C4-2B (cell line): ENCODE results near the gene DENND5B.

Source experiments
- H3K27ac ChIP-seq: fragments of 450-650 bp; 2 replicates; pipeline ENCODE4 v1.5.1; 2017
- ZFX ChIP-seq: fragments of 450-650 bp; IDR thresholded peaks from 2 replicates; pipeline ENCODE4 v1.6.1; 2017
- TF ChIP-seq, protein P1 (sequence below): fragments of 450-650 bp; conservative IDR thresholded peaks from 2 replicates; pipeline ENCODE4 v1.5.1; 2017; ENCODE audit warnings: mild to moderate bottlenecking

DENND5B gene

GRCh38 chr12:31362115-31362758 is 228.7 kb downstream of the DENND5B start:
- no peak overlapping the region for H3K27ac ChIP-seq
- TF ChIP-seq, protein P1, sequence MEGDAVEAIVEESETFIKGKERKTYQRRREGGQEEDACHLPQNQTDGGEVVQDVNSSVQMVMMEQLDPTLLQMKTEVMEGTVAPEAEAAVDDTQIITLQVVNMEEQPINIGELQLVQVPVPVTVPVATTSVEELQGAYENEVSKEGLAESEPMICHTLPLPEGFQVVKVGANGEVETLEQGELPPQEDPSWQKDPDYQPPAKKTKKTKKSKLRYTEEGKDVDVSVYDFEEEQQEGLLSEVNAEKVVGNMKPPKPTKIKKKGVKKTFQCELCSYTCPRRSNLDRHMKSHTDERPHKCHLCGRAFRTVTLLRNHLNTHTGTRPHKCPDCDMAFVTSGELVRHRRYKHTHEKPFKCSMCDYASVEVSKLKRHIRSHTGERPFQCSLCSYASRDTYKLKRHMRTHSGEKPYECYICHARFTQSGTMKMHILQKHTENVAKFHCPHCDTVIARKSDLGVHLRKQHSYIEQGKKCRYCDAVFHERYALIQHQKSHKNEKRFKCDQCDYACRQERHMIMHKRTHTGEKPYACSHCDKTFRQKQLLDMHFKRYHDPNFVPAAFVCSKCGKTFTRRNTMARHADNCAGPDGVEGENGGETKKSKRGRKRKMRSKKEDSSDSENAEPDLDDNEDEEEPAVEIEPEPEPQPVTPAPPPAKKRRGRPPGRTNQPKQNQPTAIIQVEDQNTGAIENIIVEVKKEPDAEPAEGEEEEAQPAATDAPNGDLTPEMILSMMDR, result no peak
- no peak for TF ChIP-seq ZFX

GRCh38 chr12:31361730-31362114 is 229.2 kb downstream of the DENND5B start:
- TF ChIP-seq, protein P1, result no peak
- no peak for TF ChIP-seq ZFX
- no peak overlapping the region for H3K27ac ChIP-seq

- H3K27ac ChIP-seq, result no peak overlapping the region
- TF ChIP-seq, protein P1, result no peak
- no peak for TF ChIP-seq ZFX
These were observed 235.2 kb downstream of the DENND5B start for GRCh38 chr12:31355747-31356107.

GRCh38 chr12:31353750-31354708 is 236.9 kb downstream of the DENND5B start:
- TF ChIP-seq, protein P1, result no peak
- TF ChIP-seq ZFX, result no peak
- no peak overlapping the region for H3K27ac ChIP-seq

DNA sequence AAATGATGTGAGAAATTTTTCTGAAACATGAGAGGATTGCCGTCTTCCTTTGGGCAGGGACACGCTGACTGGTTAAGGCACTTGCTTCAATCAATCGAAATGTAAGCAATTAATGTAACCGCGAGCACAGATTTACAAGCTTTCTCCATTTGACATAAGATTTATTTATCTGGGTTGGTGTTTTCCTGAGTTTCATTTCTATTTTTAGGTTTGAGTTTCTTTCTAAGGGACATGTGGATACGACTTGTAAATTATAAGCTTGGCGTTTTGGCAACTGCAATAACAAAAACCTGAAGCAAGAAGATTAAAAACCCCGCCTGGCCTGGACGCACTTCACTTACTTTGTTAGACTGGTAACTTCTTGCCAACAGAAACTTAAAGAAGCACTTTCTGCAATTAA is 244.7 kb downstream of the DENND5B start:
- H3K27ac ChIP-seq, result no peak overlapping the region
- TF ChIP-seq, protein P1, result no peak
- TF ChIP-seq ZFX, result no peak

- no peak overlapping the region for H3K27ac ChIP-seq
- TF ChIP-seq ZFX, result no peak
- TF ChIP-seq, protein P1, result no peak
These were observed 247.8 kb downstream of the DENND5B start for GRCh38 chr12:31343139-31343538.

GRCh38 chr12:31342286-31342685 is 248.7 kb downstream of the DENND5B start:
- H3K27ac ChIP-seq, result no peak overlapping the region
- TF ChIP-seq, protein P1, result no peak
- no peak for TF ChIP-seq ZFX
